HepG2 (cell line): ENCODE data around the gene PLEKHN1. TPM values are rescaled to one million over a fixed set of nuclear protein-coding genes. Genes with fewer than 3 reads are reported as not detected.

Experiments
- ATF1 ChIP-seq: IDR thresholded peaks from 2 replicates; pipeline ENCODE4 v1.6.1; 2016; ENCODE audit warnings: mild to moderate bottlenecking, control low read depth
- HNRNPL ChIP-seq: fragments of 200-400 bp; formaldehyde crosslinking; IDR thresholded peaks from 2 replicates; pipeline ENCODE4 v1.6.1; 2017; ENCODE audit warnings: mild to moderate bottlenecking, low read depth, low read length
- MYPOP ChIP-seq: sonication (generic); formaldehyde crosslinking; IDR thresholded peaks from 2 replicates; pipeline ENCODE4 v1.8.1; 2023; ENCODE audit warnings: mild to moderate bottlenecking, moderate library complexity, missing genetic modification reagents
- NFKB2 ChIP-seq: sonication (generic); formaldehyde crosslinking; IDR thresholded peaks from 2 replicates; pipeline ENCODE4 v1.4.0; 2020; ENCODE audit warnings: missing genetic modification reagents, borderline replicate concordance
- ZNF3 ChIP-seq: IDR thresholded peaks from 2 replicates; pipeline ENCODE4 v1.7.0; 2017; ENCODE audit warnings: inconsistent platforms
- ZNF577 ChIP-seq: sonication (generic); formaldehyde crosslinking; IDR thresholded peaks from 2 replicates; pipeline ENCODE4 v1.4.0; 2020; ENCODE audit warnings: mild to moderate bottlenecking, low read depth, missing genetic modification reagents, borderline replicate concordance
- polyA plus RNA-seq, 8 experiments: library from polyadenylated mRNA; depleted of rRNA in 3 of 8; stranded (reverse) in 7 of 8; unstranded in 1 of 8; fragments of >200 nt; fragmentation: Illumina TruSeq in 4 of 8; extraction: Trizol in 4 of 8; gene quantifications; 2 replicates each; pipeline versions ENCODE4 v1.2.1 to v1.2.3, GENCODE V29; 2011 to 2016; ENCODE audit warnings: low read depth in 4 of 8, missing spikeins in 1 of 8, mixed read lengths in 1 of 8; ENCODE audit not compliant: insufficient read depth in 1 of 8
- total RNA-seq, 5 experiments: library from RNA; depleted of rRNA; stranded (reverse); fragments of >200 nt; fragmentation: Illumina TruSeq; extraction: Trizol; gene quantifications; 2 replicates each; pipeline ENCODE4 v1.2.3, GENCODE V29; 2016; ENCODE audit warnings: low read depth in 1 of 5
- TF ChIP-seq, protein P1 (sequence below): sonication (generic); formaldehyde crosslinking; IDR thresholded peaks from 2 replicates; pipeline ENCODE4 v1.5.0; 2020; ENCODE audit warnings: mild to moderate bottlenecking, missing genetic modification reagents, borderline replicate concordance
- TF ChIP-seq, protein P2 (sequence below): sonication (generic); formaldehyde crosslinking; conservative IDR thresholded peaks from 2 replicates; pipeline ENCODE4 v1.8.0; 2022; ENCODE audit warnings: mild to moderate bottlenecking, moderate library complexity, missing genetic modification reagents

PLEKHN1 gene
- total and polyA plus RNA-seq, 2 of the 13 experiments (the other 11 are each of a cell fraction or from before 2014, with no cell fraction given), result 0.42 to 0.58 TPM

- TF ChIP-seq, protein P1, sequence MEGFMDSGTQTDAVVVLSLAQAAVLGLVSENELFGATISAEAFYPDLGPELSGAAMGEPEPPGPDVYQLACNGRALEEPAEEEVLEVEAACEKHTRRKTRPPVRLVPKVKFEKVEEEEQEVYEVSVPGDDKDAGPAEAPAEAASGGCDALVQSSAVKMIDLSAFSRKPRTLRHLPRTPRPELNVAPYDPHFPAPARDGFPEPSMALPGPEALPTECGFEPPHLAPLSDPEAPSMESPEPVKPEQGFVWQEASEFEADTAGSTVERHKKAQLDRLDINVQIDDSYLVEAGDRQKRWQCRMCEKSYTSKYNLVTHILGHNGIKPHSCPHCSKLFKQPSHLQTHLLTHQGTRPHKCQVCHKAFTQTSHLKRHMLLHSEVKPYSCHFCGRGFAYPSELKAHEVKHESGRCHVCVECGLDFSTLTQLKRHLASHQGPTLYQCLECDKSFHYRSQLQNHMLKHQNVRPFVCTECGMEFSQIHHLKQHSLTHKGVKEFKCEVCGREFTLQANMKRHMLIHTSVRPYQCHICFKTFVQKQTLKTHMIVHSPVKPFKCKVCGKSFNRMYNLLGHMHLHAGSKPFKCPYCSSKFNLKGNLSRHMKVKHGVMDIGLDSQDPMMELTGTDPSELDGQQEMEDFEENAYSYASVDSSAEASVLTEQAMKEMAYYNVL (CRISPR knock-in tag), result 0 out of 2 replicates have a peak, but pooled peaks have one; percentile 42
- TF ChIP-seq NFKB2 (CRISPR knock-in tag), result no peak
- TF ChIP-seq, protein P2, sequence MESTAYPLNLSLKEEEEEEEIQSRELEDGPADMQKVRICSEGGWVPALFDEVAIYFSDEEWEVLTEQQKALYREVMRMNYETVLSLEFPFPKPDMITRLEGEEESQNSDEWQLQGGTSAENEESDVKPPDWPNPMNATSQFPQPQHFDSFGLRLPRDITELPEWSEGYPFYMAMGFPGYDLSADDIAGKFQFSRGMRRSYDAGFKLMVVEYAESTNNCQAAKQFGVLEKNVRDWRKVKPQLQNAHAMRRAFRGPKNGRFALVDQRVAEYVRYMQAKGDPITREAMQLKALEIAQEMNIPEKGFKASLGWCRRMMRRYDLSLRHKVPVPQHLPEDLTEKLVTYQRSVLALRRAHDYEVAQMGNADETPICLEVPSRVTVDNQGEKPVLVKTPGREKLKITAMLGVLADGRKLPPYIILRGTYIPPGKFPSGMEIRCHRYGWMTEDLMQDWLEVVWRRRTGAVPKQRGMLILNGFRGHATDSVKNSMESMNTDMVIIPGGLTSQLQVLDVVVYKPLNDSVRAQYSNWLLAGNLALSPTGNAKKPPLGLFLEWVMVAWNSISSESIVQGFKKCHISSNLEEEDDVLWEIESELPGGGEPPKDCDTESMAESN, result no peak
- no peak for TF ChIP-seq ZNF3 (CRISPR knock-in tag)
- TF ChIP-seq HNRNPL, result no peak
- peak; percentile 22; the same call in 1 of the 2 replicates for TF ChIP-seq MYPOP (CRISPR knock-in tag)
- no peak for TF ChIP-seq ZNF577 (CRISPR knock-in tag)
- no peak for TF ChIP-seq ATF1
- TF ChIP-seq, all 625 proteins: peak for 126
Observed at GRCh38 chr1:966704-967300, 520 bp downstream of the PLEKHN1 start (continued).
